Measurements from ENCODE around the gene YPEL1. TPM values are rescaled to one million over a fixed set of nuclear protein-coding genes. Genes with fewer than 3 reads are reported as not detected.

The YPEL1 gene
- total RNA-seq, 2 donors from 2014 or later: 1.2 to 1.8 TPM

GRCh38 chr22:21673534-21674321 lies 61.9 kb downstream of the YPEL1 start:
- intact Hi-C loops (cut with DNase I): no loop called here

GRCh38 chr22:21672107-21672629 lies 63.4 kb downstream of the YPEL1 start:
- intact Hi-C loops (cut with DNase I): no loop called here
- DNase-seq (ENCODE audit: low spot score): no peak

More at GRCh38 chr22:21673534-21674321, 61.9 kb downstream of the YPEL1 start:
- no peak for DNase-seq (ENCODE audit: low spot score)

GRCh38 chr22:21669026-21669425 lies 66.6 kb downstream of the YPEL1 start:
- no peak for DNase-seq (ENCODE audit: low spot score)
- intact Hi-C loops (cut with DNase I): no loop called here

GRCh38 chr22:21666786-21667185 lies 68.8 kb downstream of the YPEL1 start:
- intact Hi-C loops (cut with DNase I): no loop called here
- no peak for DNase-seq (ENCODE audit: low spot score)

- intact Hi-C loops (cut with DNase I): no loop called here
- DNase-seq (ENCODE audit: low spot score): no peak
These were observed 70.3 kb downstream of the YPEL1 start for GRCh38 chr22:21665047-21665851.

- no peak for DNase-seq (ENCODE audit: low spot score)
- intact Hi-C loops (cut with DNase I): no loop called here
These were observed 71.9 kb downstream of the YPEL1 start for GRCh38 chr22:21663738-21664137.

- intact Hi-C loops (cut with DNase I): no loop called here
- DNase-seq (ENCODE audit: low spot score): no peak
These were observed 73.6 kb downstream of the YPEL1 start for GRCh38 chr22:21661991-21662390.

- intact Hi-C loops (cut with DNase I): no loop called here
- DNase-seq (ENCODE audit: low spot score): no peak
These were observed 74.7 kb downstream of the YPEL1 start for GRCh38 chr22:21660904-21661303.

- DNase-seq (ENCODE audit: low spot score): no peak
- intact Hi-C loops (cut with DNase I): no loop called here
These were observed 75.6 kb downstream of the YPEL1 start for GRCh38 chr22:21659864-21660525.

GRCh38 chr22:21657360-21658032 lies 78.1 kb downstream of the YPEL1 start:
- DNase-seq (ENCODE audit: low spot score): peak; percentile 89
- intact Hi-C loops (cut with DNase I): no loop called here

- intact Hi-C loops (cut with DNase I): no loop called here
- DNase-seq (ENCODE audit: low spot score): no peak
These were observed 78.6 kb downstream of the YPEL1 start for GRCh38 chr22:21657020-21657359.

GRCh38 chr22:21652547-21653545 lies 82.7 kb downstream of the YPEL1 start:
- intact Hi-C loops (cut with DNase I): no loop called here
- no peak for DNase-seq (ENCODE audit: low spot score)

- DNase-seq (ENCODE audit: low spot score): peak; percentile 97
- intact Hi-C loops (cut with DNase I): no loop called here
These were observed 83.5 kb downstream of the YPEL1 start for GRCh38 chr22:21652010-21652546.

- no peak for DNase-seq (ENCODE audit: low spot score)
- intact Hi-C loops (cut with DNase I): no loop called here
These were observed 84.0 kb downstream of the YPEL1 start for GRCh38 chr22:21651521-21652009.

- DNase-seq (ENCODE audit: low spot score): no peak
- intact Hi-C loops (cut with DNase I): no loop called here
These were observed 84.6 kb downstream of the YPEL1 start for GRCh38 chr22:21650823-21651520.

GRCh38 chr22:21650280-21650679 lies 85.3 kb downstream of the YPEL1 start:
- intact Hi-C loops (cut with DNase I): no loop called here
- no peak for DNase-seq (ENCODE audit: low spot score)
